Osteocyte (in vitro differentiated cells): Measurements from ENCODE around the gene SMTN. TPM values are rescaled to one million over a fixed set of nuclear protein-coding genes. Genes with fewer than 3 reads are reported as not detected.
A peak's percentile ranks its signal among the peaks of the same experiment; 100 is the strongest.

ENCODE experiments used
- DNase-seq: peaks from one replicate; pipeline ENCODE4 v3.0.0; 2021; ENCODE audit warnings: mixed read lengths; ENCODE audit not compliant: unreplicated experiment; ENCODE audit errors: extremely low spot score
- H3K27ac Mint-ChIP-seq: one replicate; pipeline ENCODE4 v1.8.0; 2021; ENCODE audit warnings: mild to moderate bottlenecking, mixed read lengths; ENCODE audit not compliant: unreplicated experiment
- H3K27me3 Mint-ChIP-seq: one replicate; pipeline ENCODE4 v1.8.0; 2021; ENCODE audit warnings: mixed read lengths; ENCODE audit not compliant: unreplicated experiment
- H3K36me3 Mint-ChIP-seq: one replicate; pipeline ENCODE4 v1.8.0; 2021; ENCODE audit warnings: mixed read lengths; ENCODE audit not compliant: unreplicated experiment
- H3K4me1 Mint-ChIP-seq: one replicate; pipeline ENCODE4 v1.8.0; 2021; ENCODE audit warnings: mixed read lengths; ENCODE audit not compliant: unreplicated experiment
- H3K4me3 Mint-ChIP-seq: one replicate; pipeline ENCODE4 v1.8.0; 2021; ENCODE audit warnings: mild to moderate bottlenecking, moderate library complexity, mixed read lengths; ENCODE audit not compliant: unreplicated experiment
- H3K9me3 Mint-ChIP-seq: one replicate; pipeline ENCODE4 v1.8.0; 2021; ENCODE audit warnings: mixed read lengths; ENCODE audit not compliant: unreplicated experiment
- CTCF ChIP-seq: fragments of 200-600 bp; sonication (generic); IDR thresholded peaks from 2 replicates; pipeline ENCODE4 v1.5.0; 2021; ENCODE audit warnings: antibody characterized with exemption, mild to moderate bottlenecking, moderate library complexity
- total RNA-seq: library from RNA; stranded (reverse); gene quantifications from 2 replicates; pipeline ENCODE4 v1.2.1, GENCODE V29; 2021

The SMTN gene
- total RNA-seq, 1 donor from 2014 or later = 27.2 TPM

GRCh38 chr22:31123292-31123602, 42.1 kb downstream of the SMTN start:
- H3K4me3 Mint-ChIP-seq = peak overlapping the region; percentile 68
- H3K27ac Mint-ChIP-seq = no peak overlapping the region
- no peaks in the 10 kb centered on the region for H3K9me3 Mint-ChIP-seq
- H3K4me1 Mint-ChIP-seq = peaks cover 13% of the 10 kb centered on the region
- H3K36me3 Mint-ChIP-seq = no peaks in the 10 kb centered on the region
- no peak for TF ChIP-seq CTCF
- H3K27me3 Mint-ChIP-seq = no peaks in the 10 kb centered on the region
- DNase-seq = no peak

GRCh38 chr22:31124290-31124689, 43.2 kb downstream of the SMTN start:
- no peak overlapping the region for H3K27ac Mint-ChIP-seq
- H3K4me1 Mint-ChIP-seq = peaks cover 13% of the 10 kb centered on the region
- H3K4me3 Mint-ChIP-seq = no peak overlapping the region
- DNase-seq = no peak
- TF ChIP-seq CTCF = no peak
- no peaks in the 10 kb centered on the region for H3K27me3 Mint-ChIP-seq
- no peaks in the 10 kb centered on the region for H3K9me3 Mint-ChIP-seq
- H3K36me3 Mint-ChIP-seq = no peaks in the 10 kb centered on the region

- no peak overlapping the region for H3K4me3 Mint-ChIP-seq
- no peak for DNase-seq
- no peak overlapping the region for H3K27ac Mint-ChIP-seq
- no peaks in the 10 kb centered on the region for H3K9me3 Mint-ChIP-seq
- no peaks in the 10 kb centered on the region for H3K36me3 Mint-ChIP-seq
- H3K27me3 Mint-ChIP-seq = no peaks in the 10 kb centered on the region
- peaks cover 13% of the 10 kb centered on the region for H3K4me1 Mint-ChIP-seq
- no peak for TF ChIP-seq CTCF
These were observed 43.8 kb downstream of the SMTN start for GRCh38 chr22:31124811-31125465.

GRCh38 chr22:31125521-31126117, 44.5 kb downstream of the SMTN start:
- no peak for TF ChIP-seq CTCF
- H3K4me1 Mint-ChIP-seq = peaks cover 13% of the 10 kb centered on the region
- H3K9me3 Mint-ChIP-seq = no peaks in the 10 kb centered on the region
- no peak for DNase-seq
- H3K36me3 Mint-ChIP-seq = no peaks in the 10 kb centered on the region
- no peak overlapping the region for H3K4me3 Mint-ChIP-seq
- no peaks in the 10 kb centered on the region for H3K27me3 Mint-ChIP-seq
- H3K27ac Mint-ChIP-seq = no peak overlapping the region

GRCh38 chr22:31126128-31126868, 45.2 kb downstream of the SMTN start:
- no peak overlapping the region for H3K27ac Mint-ChIP-seq
- H3K27me3 Mint-ChIP-seq = no peaks in the 10 kb centered on the region
- no peak overlapping the region for H3K4me3 Mint-ChIP-seq
- no peaks in the 10 kb centered on the region for H3K36me3 Mint-ChIP-seq
- DNase-seq = no peak
- no peak for TF ChIP-seq CTCF
- H3K4me1 Mint-ChIP-seq = peaks cover 13% of the 10 kb centered on the region
- H3K9me3 Mint-ChIP-seq = no peaks in the 10 kb centered on the region
